Measurements from ENCODE around the gene MORF4L1.
A peak's percentile ranks its signal among the peaks of the same experiment; 100 is the strongest.
"Not testable (repeated sequence)": the region's sequence is repeated elsewhere in the genome, so short reads cannot be mapped to it uniquely, and the experiment has no call there.

The MORF4L1 gene

GRCh38 chr15:78927077-78927790 lies 54.5 kb downstream of the MORF4L1 start:
- peak; percentile 65 to 82 (median 77) for DNase-seq

GRCh38 chr15:78928176-78928575 lies 55.5 kb downstream of the MORF4L1 start:
- not testable (repeated sequence) for DNase-seq

- no peak for DNase-seq
Measured at GRCh38 chr15:78928616-78929093, 56.0 kb downstream of the MORF4L1 start.

GRCh38 chr15:78929536-78930264 lies 57.0 kb downstream of the MORF4L1 start:
- DNase-seq, result no peak

GRCh38 chr15:78930577-78931388 lies 58.1 kb downstream of the MORF4L1 start:
- no peak for DNase-seq

- no peak for DNase-seq
Measured at GRCh38 chr15:78931439-78932257, 59.0 kb downstream of the MORF4L1 start.

GRCh38 chr15:78932258-78932808 lies 59.6 kb downstream of the MORF4L1 start:
- no peak for DNase-seq

GRCh38 chr15:78933187-78933822 lies 60.6 kb downstream of the MORF4L1 start:
- DNase-seq, result no peak

- no peak for DNase-seq
Measured at GRCh38 chr15:78933823-78934654, 61.3 kb downstream of the MORF4L1 start.

GRCh38 chr15:78934655-78935023 lies 61.9 kb downstream of the MORF4L1 start:
- no peak for DNase-seq

- peak; percentile 63 to 78 (median 74) for DNase-seq
Measured at GRCh38 chr15:78937132-78937739, 64.5 kb downstream of the MORF4L1 start.

GRCh38 chr15:78938658-78939488 lies 66.2 kb downstream of the MORF4L1 start:
- DNase-seq, result peak; percentile 75 to 96 (median 88)

- no peak for DNase-seq
Measured at GRCh38 chr15:78942741-78943140, 70.1 kb downstream of the MORF4L1 start.

GRCh38 chr15:78943692-78944091 lies 71.0 kb downstream of the MORF4L1 start:
- no peak for DNase-seq

GRCh38 chr15:78944202-78944625 lies 71.5 kb downstream of the MORF4L1 start:
- DNase-seq, result peak in 1 of 3 donors; percentile 60

- peak; percentile 70 to 89 (median 83) for DNase-seq
Measured at GRCh38 chr15:78944669-78945407, 72.1 kb downstream of the MORF4L1 start, which contains the start of gene CTSH. Gene CTSH (minus strand): TSS chr15:78945046. CDS start chr15:78944981, 65 bp downstream.

- DNase-seq, result no peak
Measured at GRCh38 chr15:78946493-78946892, 73.8 kb downstream of the MORF4L1 start.

GRCh38 chr15:78947506-78947905 lies 74.8 kb downstream of the MORF4L1 start:
- DNase-seq, result no peak

Data from suppressor macrophage treated with lipopolysaccharide for 1 hour (primary cell).